HG02571 (cell line): ENCODE data around the gene HLA-DQB1.
"Not testable (repeated sequence)": the region's sequence is repeated elsewhere in the genome, so short reads cannot be mapped to it uniquely, and the experiment has no call there.

Experiments used
- ATAC-seq: cut with Tn5 transposase; IDR thresholded peaks from one replicate; pipeline ENCODE4 v1.9.1; 2021; ENCODE audit warnings: mild to moderate bottlenecking, moderate library complexity; ENCODE audit not compliant: unreplicated experiment

The HLA-DQB1 gene

GRCh38 chr6:32664354-32664753 is 2.1 kb downstream of the HLA-DQB1 start:
- ATAC-seq, result no peak

DNA sequence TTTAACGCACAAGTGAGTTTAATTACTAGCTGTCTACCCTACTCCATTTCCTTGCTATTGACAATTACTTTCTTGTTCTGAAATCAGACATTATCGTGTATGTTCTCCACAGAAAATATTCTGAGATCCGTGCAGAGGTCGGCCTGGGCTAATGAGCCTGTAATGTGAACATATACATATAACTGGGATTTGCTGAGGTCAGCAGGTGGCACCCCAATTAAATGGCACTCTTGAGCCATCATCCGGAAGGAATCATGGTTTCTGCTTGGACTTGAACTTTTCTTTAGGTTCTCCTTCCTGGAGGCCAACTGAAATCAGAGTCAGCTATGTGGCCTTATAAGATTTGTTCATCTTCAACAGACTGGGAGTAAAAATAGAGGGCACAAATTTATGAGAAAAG is 3.6 kb downstream of the HLA-DQB1 start:
- ATAC-seq, result no peak

GRCh38 chr6:32662099-32662498 is 4.4 kb downstream of the HLA-DQB1 start:
- ATAC-seq, result no peak

DNA sequence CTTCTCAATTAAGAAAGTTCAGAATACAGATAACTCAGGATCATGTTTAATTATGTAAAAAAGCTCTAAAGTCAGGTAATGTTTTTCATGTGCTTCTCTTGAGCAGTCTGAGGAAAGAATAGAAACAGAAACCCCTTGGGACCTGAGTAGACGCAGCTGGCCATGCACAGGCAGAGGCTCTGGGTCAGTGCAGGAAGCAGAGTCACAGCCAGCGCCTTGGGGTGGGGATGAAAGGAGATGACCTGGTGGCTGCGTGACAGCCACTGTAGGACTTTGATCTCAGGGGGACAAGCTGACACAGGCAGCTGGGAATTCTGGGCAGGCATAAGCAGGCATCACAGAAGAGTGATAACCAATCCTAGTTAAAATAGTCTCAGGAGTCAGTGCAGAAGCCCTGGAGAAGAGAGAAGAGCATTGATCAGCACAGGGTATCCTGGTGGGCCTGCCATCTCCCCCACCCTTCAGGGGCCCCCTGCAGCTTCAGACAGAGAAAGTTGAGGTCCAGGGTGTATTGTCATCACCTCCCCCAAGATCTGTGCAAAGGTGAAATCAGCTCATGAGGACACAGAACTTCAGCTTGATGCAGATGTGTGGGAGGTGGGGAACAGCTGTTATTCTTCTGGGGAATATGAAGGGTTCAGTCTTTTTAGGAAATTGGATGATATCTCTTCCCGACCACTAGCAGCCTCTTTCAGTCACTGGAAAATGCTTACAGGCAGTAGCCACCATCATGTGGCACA is 6.4 kb downstream of the HLA-DQB1 start:
- no peak for ATAC-seq

DNA sequence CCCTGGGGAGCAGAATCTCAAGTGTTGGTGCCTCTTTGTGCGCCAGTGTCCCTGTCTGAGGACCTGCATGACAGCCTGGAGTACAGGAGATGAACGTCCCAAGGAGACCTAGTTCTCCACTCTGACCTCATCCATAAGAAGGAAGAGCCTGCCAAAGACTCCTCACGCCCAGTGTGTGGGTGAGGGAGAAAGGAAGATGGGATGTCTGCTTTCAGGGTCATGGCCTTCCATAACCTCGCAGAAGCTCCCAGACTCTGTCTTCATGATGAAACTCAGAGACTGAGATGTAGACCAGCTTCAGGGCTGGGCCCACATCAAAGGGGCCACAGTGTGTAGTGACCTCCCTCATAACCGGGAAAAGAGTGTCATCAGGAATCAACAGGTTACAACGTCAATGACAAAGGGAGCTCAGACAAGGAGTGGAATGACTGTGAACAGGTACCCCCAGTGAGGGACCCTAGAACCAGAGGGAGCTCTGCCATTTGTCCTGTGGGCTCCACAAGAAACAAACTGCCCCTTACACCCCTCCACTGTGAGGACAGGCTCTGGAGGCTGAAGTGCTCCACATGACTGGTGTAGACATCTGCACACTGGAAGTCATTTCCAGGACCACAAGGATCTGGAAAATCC is 8.1 kb downstream of the HLA-DQB1 start:
- no peak for ATAC-seq

DNA sequence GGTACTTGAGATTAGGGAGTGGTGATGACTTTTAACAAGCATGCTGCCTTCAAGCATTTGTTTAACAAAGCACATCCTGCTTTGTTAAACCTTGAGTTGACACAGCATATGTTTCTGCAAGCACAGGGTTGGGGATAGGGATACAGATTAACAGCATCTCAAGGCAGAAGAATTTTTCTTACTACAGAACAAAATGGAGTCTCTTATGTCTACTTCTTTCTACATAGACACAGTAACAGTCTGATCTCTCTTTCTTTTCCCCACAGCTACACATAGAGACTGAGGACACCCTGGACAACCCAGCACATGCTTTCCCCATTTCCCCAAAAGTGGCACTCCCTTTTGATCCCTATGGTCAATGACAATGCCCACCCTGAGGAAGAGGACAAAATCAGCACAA is 8.6 kb downstream of the HLA-DQB1 start:
- not testable (repeated sequence) for ATAC-seq

DNA sequence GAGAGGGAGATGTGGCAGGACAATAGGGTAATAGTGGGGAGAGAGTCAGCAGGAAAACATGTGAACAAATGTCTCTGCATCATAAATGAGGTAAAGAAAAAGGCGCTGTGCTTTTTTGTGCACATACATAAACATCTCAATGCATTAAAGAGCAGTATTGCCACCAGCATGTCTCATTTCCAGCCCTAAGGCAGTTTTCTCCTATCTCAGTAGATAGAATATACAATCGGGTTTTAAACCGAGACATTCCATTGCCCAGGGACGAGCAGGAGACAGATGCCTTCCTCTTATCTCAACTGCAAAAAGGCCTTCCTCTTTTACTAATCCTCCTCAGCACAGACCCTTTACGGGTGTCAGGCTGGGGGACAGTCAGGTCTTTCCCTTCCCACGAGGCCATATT is 9.1 kb downstream of the HLA-DQB1 start:
- ATAC-seq, result not testable (repeated sequence)

DNA sequence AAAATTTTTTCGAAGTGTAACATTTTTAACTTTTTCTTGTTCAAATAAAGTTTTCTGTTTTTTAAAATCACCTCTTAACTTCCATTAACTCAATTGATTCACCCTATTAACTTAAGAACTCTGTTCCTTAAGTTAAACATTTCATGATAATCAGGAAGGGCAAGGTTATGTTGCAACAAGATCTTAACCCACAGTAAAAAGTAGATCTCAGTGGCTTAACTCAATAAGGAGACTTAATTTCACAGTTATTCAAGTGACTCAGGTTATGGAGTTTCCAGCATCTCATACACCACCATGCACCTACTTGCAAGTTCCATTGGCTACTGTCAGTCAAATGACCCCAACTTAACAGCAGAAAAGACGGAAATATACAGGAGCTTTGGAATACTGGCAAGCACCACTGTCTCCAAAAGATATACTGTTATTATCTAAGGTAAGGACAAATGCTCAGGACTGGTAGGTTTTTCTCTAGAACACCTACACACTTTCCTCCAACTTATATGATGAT is 11.2 kb downstream of the HLA-DQB1 start:
- ATAC-seq, result no peak

GRCh38 chr6:32645047-32645703 is 21.3 kb downstream of the HLA-DQB1 start:
- no peak for ATAC-seq

DNA sequence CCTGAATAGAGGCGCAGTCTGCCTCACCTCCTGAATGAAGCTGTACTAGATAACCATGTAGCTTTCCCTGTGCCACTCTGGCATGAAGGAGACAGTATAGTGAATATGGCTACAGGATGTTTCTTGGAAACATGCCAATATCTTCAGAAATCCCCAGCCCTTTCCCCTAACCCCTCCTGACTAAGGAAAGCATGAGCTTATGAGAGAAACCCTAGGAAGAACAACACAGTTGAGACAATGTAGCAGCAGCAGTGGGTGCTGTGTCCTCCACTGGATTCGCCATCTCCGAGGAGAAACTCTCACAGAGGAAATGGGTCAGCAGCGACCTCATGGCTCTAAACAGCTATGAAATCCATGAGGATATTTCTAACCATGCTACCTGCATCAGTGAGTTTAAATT is 22.6 kb downstream of the HLA-DQB1 start:
- ATAC-seq, result no peak

DNA sequence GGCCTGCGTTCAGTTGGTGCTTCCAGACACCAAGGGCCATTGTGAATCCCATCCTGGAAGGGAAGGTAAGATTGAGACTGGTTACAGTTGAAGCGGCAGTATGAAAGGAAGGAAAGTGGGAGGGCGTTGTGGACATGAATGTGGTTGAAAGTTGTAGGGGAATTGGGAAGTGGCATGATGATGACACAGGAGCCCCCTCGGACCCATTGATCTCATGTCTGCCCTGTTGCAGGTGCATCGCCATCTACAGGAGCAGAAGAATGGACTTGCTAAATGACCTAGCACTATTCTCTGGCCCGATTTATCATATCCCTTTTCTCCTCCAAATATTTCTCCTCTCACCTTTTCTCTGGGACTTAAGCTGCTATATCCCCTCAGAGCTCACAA is 23.7 kb downstream of the HLA-DQB1 start:
- ATAC-seq, result no peak

DNA sequence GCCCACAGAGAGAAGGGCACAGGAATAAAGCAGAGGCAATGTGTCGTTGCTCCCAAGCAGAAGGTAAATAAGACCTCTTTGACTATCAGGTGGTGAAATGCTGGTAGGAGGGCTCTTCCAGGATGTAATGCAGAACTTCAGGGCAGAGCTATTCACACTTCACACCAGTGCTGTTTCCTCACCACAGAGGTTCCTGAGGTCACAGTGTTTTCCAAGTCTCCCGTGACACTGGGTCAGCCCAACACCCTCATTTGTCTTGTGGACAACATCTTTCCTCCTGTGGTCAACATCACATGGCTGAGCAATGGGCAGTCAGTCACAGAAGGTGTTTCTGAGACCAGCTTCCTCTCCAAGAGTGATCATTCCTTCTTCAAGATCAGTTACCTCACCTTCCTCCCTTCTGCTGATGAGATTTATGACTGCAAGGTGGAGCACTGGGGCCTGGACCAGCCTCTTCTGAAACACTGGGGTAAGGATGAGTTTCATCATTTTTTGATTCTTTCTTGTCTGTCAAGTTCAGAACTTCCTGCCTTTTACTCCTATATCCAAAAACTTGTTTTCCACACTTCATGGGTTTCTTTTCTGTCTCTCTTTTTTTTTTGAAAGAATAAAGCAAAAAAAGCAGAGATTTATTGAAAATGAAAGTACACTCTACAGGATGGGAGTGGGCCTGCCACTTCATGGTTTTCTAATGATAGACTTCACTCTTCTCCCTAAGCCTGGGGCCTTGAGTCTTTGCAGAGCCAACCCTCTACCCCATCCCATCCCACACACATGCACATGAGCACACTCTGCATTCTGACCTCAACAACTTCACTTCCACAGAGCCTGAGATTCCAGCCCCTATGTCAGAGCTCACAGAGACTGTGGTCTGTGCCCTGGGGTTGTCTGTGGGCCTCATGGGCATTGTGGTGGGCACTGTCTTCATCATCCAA is 24.4 kb downstream of the HLA-DQB1 start:
- not testable (repeated sequence) for ATAC-seq

DNA sequence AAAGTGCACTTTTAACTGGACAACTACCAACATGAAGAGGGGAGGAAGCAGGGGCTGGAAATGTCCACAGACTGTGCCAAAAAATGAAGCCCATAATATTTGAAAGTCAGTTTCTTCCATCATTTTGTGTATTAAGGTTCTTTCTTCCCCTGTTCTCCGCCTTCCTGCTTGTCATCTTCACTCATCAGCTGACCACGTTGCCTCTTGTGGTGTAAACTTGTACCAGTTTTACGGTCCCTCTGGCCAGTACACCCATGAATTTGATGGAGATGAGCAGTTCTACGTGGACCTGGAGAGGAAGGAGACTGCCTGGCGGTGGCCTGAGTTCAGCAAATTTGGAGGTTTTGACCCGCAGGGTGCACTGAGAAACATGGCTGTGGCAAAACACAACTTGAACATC is 25.3 kb downstream of the HLA-DQB1 start:
- no peak for ATAC-seq

DNA sequence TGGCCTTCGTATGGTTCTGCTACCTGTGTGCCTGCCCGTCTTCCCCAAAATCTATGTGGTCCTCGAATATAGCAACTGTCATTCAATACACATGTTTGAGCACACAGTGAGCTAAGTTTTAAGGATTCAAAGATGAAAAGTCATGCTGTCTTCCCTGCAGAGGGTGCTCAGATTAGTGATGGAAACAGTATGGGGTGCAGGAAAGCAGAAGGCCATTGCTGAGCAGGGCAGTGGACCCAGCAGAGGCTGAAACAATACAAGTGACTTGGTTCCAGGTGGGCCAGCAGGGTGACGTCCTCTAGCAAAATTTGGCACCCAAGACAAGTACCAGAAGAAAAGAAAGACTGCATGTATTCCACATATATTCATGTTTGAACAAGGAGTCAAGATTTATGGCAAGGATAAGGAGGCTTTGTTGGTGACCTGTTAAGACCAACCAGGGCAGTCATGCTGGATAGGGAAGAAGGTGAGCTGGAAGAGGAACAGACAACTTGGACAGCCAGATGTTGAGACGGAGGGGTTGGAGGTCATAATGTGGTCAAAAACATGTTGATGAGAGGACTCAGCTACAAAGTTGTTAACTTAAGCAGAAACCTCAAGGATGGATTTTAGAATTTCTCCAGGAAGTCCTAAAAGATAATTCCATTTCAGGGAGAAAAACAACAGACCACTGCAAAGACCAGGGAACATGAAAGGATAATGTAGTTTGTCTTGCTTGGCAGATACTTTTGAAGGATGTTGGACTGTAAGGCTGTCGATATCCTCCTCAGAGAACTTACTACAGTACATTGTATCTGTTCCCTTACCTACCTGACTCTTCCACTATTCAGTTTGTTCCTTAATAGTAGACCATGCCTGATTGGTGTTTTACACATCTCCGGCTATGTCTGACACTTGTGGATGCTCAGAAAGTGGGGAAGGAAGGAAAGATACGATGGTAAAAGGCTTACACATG is 26.7 kb downstream of the HLA-DQB1 start:
- no peak for ATAC-seq

GRCh38 chr6:32638532-32639219 is 27.8 kb downstream of the HLA-DQB1 start:
- no peak for ATAC-seq

DNA sequence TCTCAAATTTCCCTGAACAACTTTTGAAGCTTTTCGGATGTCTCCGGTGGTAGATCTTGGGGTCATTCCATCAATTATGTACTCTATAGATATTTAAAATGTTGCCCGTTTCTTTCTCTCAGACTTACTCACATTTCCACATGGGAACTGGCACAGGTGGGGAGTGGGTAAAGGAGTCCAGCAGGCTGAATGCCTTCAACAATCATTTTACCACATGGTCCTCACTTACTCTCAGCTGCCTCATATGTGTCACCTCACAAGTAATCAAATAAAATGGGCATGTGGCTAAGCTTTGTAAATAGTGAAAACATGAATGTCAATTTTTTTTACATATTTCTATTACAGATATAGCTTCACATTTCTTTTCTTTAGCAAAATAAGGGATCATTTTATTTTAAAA is 28.6 kb downstream of the HLA-DQB1 start:
- ATAC-seq, result no peak

DNA sequence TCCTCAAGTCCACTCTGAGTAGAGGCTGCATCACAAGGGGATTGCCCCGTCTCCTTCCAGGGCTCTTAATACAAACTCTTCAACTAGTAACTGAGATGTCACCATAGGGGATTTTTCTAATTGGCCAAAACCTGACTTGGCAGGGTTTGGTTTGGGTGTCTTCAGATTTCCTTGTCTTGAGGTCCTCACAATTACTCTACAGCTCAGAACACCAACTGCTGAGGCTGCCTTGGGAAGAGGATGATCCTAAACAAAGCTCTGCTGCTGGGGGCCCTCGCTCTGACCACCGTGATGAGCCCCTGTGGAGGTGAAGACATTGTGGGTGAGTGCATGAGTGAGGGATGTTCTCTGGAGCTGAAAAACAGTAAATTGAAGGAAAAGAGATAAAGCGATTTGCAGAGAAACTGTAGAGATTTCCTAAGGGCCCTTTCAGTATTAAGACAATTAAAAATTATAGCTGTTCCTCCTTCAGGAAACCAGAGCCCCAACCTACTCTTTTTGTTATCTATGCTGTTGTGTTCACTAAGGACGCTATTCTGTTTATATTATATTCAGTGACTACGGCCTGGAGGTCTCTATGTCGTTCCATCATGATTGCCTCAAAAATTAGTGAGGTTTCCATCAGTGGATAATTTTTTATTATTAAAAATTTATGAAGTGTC is 29.1 kb downstream of the HLA-DQB1 start, which contains the start of gene HLA-DQA1:
Gene HLA-DQA1, plus strand, starts transcription at position 188 of the 662 bp plus-strand sequence. Its CDS starts 53 bp downstream, at position 241.
- peak; percentile 56 for ATAC-seq

DNA sequence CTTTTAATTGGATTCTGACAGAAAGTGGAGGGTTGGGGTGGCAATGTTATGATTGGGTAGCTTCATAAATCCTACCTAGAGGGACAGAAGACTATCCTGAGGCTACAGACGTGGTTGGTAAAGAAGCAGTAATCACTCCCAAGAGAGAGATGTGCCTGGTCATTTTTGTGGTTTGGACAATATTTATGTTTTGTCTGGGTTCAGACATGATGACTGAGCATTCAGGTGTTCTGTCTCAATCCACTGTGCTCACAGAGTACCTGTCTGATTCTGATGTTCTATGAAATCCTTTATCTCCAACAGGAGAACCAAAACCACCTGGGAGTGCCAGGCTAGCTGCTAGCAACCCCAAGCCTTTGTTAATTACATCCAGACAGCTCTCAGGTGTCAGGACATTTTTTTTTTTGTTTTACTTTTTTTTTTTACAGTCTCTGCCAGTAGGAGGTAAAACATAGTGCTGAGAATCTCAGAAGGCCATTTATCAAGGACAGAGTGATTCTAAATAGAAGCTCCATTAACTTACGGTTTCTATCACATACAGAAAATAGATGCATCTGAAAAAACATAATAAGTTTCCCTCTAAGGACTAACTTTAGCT is 30.8 kb downstream of the HLA-DQB1 start:
- ATAC-seq, result no peak
